PC-3 (cell line): ENCODE measurements around the gene CAMK4.

Source experiments
- EZH2 ChIP-seq: fragments of 300-600 bp; sonication (generic); IDR thresholded peaks from one replicate; pipeline ENCODE4 v1.6.1; 2017; ENCODE audit warnings: antibody characterized with exemption, mild to moderate bottlenecking, low read length; ENCODE audit not compliant: unreplicated experiment
- TF ChIP-seq, protein P1 (sequence below): fragments of 300-600 bp; sonication (generic); conservative IDR thresholded peaks from 2 replicates; pipeline ENCODE4 v1.5.1; 2017; ENCODE audit warnings: antibody characterized with exemption, low read depth, mild to moderate bottlenecking, low read length

GRCh38 chr5:111478898-111479297 lies 254.7 kb downstream of the CAMK4 start:
- TF ChIP-seq, protein P1, sequence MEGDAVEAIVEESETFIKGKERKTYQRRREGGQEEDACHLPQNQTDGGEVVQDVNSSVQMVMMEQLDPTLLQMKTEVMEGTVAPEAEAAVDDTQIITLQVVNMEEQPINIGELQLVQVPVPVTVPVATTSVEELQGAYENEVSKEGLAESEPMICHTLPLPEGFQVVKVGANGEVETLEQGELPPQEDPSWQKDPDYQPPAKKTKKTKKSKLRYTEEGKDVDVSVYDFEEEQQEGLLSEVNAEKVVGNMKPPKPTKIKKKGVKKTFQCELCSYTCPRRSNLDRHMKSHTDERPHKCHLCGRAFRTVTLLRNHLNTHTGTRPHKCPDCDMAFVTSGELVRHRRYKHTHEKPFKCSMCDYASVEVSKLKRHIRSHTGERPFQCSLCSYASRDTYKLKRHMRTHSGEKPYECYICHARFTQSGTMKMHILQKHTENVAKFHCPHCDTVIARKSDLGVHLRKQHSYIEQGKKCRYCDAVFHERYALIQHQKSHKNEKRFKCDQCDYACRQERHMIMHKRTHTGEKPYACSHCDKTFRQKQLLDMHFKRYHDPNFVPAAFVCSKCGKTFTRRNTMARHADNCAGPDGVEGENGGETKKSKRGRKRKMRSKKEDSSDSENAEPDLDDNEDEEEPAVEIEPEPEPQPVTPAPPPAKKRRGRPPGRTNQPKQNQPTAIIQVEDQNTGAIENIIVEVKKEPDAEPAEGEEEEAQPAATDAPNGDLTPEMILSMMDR = no peak
- TF ChIP-seq EZH2 = no peak
